Measurements from ENCODE around the gene PLCD1. TPM values are rescaled to one million over a fixed set of nuclear protein-coding genes. Genes with fewer than 3 reads are reported as not detected.

The PLCD1 gene
- total and polyA plus RNA-seq, 2 of the 13 experiments (the other 11 are each of a cell fraction or from before 2014, with no cell fraction given) = 10.1 to 12.4 TPM

DNA sequence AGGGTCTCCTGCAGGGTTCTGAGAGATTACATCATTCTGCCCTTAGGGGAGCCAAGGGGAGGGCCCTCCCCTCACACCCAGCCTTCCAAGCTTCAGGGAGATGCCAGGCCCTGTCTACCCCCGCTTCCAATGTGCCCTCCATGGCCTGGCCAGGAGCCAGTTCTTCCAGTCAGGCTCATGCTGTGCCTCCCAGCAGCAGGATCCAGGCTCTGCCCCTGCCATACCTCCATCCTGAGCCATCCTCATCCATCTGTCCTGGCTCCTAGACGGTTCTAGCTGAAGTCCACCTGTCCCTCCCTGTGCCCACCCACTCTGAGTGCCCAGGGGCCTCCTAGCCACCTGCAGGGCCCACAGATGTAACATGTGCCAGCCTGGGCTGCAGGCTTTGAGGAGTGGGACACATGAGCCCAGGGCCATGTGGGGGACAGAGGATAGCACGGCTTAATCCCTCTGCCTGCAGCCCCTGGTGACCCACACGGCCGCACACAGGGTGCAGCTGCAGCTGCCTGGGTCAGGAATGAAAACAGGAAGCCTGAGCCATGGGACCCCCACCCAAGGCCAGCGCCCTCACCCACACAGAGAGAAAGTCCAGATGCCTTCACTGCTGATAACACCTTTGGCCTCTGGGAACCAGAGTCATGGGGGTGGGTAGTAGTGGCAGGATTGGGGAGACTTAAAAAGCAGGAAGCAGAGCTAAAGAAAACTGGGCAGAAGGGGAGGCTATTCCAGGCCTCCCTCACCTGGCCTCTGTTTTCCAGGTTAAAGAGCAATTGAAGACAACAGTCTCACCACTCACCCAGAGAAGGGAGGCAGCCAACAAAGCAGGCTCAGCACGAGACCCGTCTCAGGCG is 11.8 kb downstream of the PLCD1 start (continued):
- TF ChIP-seq, protein P1, sequence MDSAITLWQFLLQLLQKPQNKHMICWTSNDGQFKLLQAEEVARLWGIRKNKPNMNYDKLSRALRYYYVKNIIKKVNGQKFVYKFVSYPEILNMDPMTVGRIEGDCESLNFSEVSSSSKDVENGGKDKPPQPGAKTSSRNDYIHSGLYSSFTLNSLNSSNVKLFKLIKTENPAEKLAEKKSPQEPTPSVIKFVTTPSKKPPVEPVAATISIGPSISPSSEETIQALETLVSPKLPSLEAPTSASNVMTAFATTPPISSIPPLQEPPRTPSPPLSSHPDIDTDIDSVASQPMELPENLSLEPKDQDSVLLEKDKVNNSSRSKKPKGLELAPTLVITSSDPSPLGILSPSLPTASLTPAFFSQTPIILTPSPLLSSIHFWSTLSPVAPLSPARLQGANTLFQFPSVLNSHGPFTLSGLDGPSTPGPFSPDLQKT (CRISPR knock-in tag; IDR thresholded peaks at IDR 0.05; ENCODE audit: borderline replicate concordance) = no peak

DNA sequence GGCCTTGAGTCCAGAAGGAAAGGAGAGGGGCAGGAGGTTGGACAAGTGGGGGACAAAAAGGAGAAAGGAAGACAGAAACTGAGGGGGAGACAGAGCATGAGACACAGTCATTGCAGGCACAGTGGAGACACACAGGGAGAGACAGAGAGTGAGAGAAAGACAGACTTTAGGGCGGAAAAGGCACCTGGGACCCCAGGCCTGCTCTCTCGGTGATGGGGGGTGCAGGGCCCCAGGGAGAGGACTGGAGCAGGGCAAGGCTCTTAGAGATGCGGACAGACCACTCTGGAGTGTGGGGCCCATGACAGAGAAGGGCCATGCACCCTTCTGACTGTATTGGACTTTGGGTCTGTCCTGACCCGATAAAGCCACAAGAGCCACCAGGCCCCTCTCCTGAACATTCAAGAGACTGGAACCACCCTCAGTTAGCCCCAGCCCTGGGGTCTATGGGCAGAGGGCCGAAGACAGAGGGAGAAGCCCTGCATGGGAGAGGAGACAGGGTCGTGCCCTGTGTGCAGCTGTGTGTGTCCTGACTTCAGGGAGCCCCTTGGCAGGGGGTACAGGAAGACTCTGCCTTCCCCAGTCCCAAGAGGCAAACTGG is 12.5 kb downstream of the PLCD1 start:
- DNase-seq (ENCODE audit: low spot score) (no peak), ATAC-seq (peak; percentile 53), FAIRE-seq (no peak)
- H3K9ac ChIP-seq (ENCODE audit: insufficient read depth, low read depth, low read length) = no peak overlapping the region
- 80% methylated on average over 6 of the region's 6 CpGs for WGBS (ENCODE audit: low lambda C conversion rate)
- intact Hi-C loops (cut with micrococcal nuclease; ENCODE audit: unreplicated experiment) (no loop called here), in situ Hi-C loops (cut with HindIII; ENCODE audit: extremely low pct_ligation_motif_present, low pct_unique_long_range_greater_than_20kb) (no loop called here)
- no peak overlapping the region for H3K4me3 ChIP-seq (replicated peaks in 1 of 3; ENCODE audit: insufficient read depth in 1 of 3, low read depth in 2 of 3, low read length in 3 of 3)
- no peaks in the 10 kb centered on the region for H3K9me3 ChIP-seq (ENCODE audit: low read length)
- H4K20me1 ChIP-seq (ENCODE audit: insufficient read depth, low read length) = no peaks in the 10 kb centered on the region
- peaks cover 5 to 11% of the 10 kb centered on the region in 2 experiments; a peak in 3 of 5 replicates for H3K36me3 ChIP-seq (replicated peaks in 1 of 2; ENCODE audit: control insufficient read depth in 1 of 2, insufficient read depth in 2 of 2, low read length in 2 of 2)
- no peak overlapping the region for H3K4me2 ChIP-seq (ENCODE audit: low read depth, low read length)
- no peak overlapping the region for H2AFZ ChIP-seq (ENCODE audit: low read length)
- H3K27me3 ChIP-seq (ENCODE audit: control insufficient read depth in 1 of 2, insufficient read depth in 2 of 2, low read length in 2 of 2) = no peaks in the 10 kb centered on the region
- peaks cover 53% of the 10 kb centered on the region for H3K4me1 ChIP-seq (ENCODE audit: insufficient read depth, low read length)
- ChIA-PET POLR2A (no interaction called here), CTCF (ENCODE audit: low intra/inter-chr PET ratio, low total read pairs) (no interaction called here)
- no peaks in the 10 kb centered on the region for H3K79me2 ChIP-seq (ENCODE audit: insufficient read depth, low read length)
- BruUV-seq (replicated peaks) = no TSS peak
- H3K27ac ChIP-seq (ENCODE audit: extremely low read length, insufficient read depth, low read length) = no peak overlapping the region
- TF ChIP-seq TAF1 (CRISPR knock-in tag; IDR thresholded peaks at IDR 0.05) (no peak), EED (CRISPR knock-in tag; IDR thresholded peaks at IDR 0.05) (no peak), NFE2 (CRISPR knock-in tag; IDR thresholded peaks at IDR 0.05) (no peak), SRSF1 (optimal IDR thresholded peaks at IDR 0.05; ENCODE audit: low read depth, low read length) (no peak)

All from HepG2 (cell line).